ENCODE measurements around the gene CD93.

GRCh38 chr20:23042270-23042669 is 43.9 kb downstream of the CD93 start:
- TF ChIP-seq CTCF (IDR thresholded peaks at IDR 0.05) = no peak
- no peak for TF ChIP-seq POLR2A (IDR thresholded peaks at IDR 0.05)
- TF ChIP-seq POLR2AphosphoS5 (IDR thresholded peaks at IDR 0.05) = no peak
